Stimulated activated CD4-positive, alpha-beta T cell treated with anti-CD3 and anti-CD28 coated beads, Interleukin-15, amount 100 ng/mL, for 24 hours (primary cell): ENCODE results near the gene TOR4A.
A peak's percentile ranks its signal among the peaks of the same experiment; 100 is the strongest.

ENCODE experiments used
- DNase-seq: peaks from one replicate; pipeline ENCODE4 v3.0.0-alpha.2; 2020

Gene TOR4A

GRCh38 chr9:137309368-137310188 lies 32.1 kb downstream of the TOR4A start:
- DNase-seq: no peak

- DNase-seq: no peak
These were observed 32.9 kb downstream of the TOR4A start for GRCh38 chr9:137310189-137311052.

GRCh38 chr9:137311171-137311985 lies 33.9 kb downstream of the TOR4A start:
- DNase-seq: peak; percentile 46

GRCh38 chr9:137311986-137312851 lies 34.7 kb downstream of the TOR4A start:
- no peak for DNase-seq

GRCh38 chr9:137312852-137313325 lies 35.4 kb downstream of the TOR4A start:
- DNase-seq: no peak

DNA sequence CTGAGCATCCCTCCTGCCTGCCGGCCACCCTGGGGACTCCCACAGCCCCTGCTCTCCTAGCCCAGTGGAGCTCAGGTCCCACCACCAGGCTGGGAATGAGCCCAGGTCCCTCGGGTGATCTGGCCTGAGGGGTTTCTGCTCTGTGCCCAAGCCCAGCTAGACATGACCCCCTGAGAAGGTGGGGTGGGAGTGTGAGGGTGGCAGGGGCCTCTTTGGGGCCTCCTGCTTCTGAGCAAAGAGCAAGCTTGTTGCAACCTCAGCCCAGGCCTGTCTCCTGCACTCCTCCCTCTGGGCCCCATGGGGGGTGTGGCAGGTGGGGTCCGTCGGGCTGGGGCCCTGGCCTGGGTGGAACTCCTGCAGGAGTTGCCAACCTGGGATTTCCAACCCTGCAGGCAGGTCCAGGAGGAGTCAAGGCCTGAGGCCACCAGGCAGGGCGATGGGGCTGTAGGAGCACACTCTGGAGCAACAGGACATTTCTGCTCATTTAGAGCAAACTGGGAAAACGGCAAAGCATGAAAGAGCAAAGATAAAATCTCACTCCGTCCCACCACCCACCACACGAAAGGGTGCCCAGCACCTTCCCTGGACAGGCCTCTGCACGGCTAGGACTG lies 35.9 kb downstream of the TOR4A start:
- no peak for DNase-seq

DNA sequence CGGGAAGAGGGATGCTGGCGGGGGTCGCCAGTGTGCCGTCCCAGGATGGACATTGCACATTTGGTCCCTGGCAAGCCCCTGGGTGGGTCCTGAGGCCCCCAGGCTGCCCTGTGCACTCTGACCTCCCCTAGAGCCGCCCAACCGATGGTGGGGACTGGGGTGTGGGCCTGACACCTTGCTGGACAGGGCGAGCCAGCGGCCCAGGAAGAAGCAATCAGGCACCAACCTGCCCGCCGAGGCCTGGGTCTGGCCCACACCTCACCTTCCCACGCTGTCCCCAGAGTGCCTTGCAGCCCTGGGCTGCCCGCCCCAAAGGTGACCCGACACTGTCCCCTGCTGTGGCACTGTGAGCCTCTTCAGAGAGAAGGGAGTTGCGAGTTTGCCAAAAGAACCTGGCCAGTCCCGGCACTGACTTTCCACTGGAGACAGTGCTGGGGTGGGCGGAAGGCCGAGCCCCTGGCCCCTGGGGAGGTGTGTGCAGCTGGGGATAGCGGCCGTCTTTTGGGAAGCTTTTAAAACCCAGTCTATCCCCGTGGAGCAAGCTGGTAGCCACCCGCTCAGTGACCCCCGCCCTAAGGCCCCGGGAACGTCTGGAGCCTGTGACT lies 36.5 kb downstream of the TOR4A start:
- no peak for DNase-seq

- DNase-seq: no peak
These were observed 37.3 kb downstream of the TOR4A start for GRCh38 chr9:137314561-137315560.

- no peak for DNase-seq
These were observed 38.1 kb downstream of the TOR4A start for GRCh38 chr9:137315581-137316011.

- DNase-seq: peak; percentile 35
These were observed 38.8 kb downstream of the TOR4A start for GRCh38 chr9:137316012-137316981.

GRCh38 chr9:137317021-137317717 lies 39.6 kb downstream of the TOR4A start:
- DNase-seq: no peak

- DNase-seq: no peak
These were observed 40.4 kb downstream of the TOR4A start for GRCh38 chr9:137317718-137318511.

DNA sequence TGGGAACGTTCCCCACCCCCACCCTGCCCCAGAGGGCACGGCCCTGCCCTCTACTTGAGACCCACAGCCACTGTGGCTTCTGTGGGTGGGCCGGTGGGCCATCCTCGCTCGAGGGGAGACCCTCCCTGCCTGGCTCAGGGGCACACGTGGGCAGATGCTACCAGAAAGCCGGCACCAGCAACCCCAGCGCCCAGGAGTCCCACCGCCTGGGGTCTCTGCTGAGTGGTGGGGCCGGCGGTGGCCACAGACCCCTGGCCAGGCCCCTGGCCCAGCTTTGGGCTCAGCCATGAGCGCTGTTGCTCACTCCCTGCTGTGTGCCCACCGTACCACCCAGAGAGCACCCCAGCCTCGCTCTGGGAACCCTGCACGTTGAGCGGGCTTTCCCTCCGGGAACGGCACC lies 41.1 kb downstream of the TOR4A start:
- DNase-seq: no peak

GRCh38 chr9:137319011-137319738 lies 41.6 kb downstream of the TOR4A start:
- DNase-seq: no peak

DNA sequence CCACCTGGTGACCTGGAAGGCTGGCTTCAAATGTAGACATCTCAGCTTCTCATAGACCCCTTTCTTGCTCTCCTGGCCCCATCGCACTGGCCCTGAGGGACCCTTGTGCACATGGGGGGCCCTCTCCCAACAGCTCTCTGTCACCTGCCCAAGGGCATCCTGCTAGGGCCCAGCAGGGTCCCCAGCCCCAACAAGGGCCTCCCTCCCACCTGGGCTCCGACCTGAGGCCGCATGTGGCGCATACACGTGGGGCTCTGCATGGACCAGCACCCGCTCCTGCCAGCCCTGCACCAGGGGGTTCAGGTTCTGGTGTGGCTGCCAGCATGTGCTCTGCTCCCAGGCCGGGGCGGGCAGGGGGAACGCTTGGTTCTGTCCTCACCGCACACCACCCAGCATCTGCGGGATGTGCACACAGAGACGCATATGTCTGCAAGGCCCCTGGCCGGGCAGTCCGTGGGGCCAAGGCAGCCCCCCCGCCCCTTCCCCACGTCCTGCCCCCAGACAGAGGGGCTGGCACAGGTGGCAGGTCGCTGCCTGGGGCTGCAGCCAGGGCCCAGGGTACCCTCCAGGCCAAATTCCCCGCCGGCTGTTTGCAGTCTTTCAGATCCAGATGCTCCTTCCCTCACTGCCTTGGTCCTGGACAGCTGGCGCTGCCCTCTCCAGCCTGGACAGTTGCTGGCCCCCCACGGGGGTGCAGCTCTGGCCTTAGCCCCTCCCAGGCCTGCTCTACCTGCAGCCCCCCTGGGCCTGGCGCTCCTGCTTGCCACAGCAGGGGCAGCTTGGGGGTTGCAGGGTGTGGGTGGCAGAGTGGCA lies 42.4 kb downstream of the TOR4A start:
- no peak for DNase-seq
